ENCODE data around the gene CNTNAP2. TPM values are rescaled to one million over a fixed set of nuclear protein-coding genes. Genes with fewer than 3 reads are reported as not detected.
"Not testable (repeated sequence)": the region's sequence is repeated elsewhere in the genome, so short reads cannot be mapped to it uniquely, and the experiment has no call there.

The CNTNAP2 gene
- total and polyA plus RNA-seq, 4 donors = 0.14 to 2.3 (median 1.1) TPM

GRCh38 chr7:147106746-147107145 is 990.1 kb downstream of the CNTNAP2 start:
- Histone ChIP-seq H3K4me1 (ENCODE audit: control insufficient read depth in 4 of 4, insufficient read depth in 4 of 4, low read length in 3 of 4) (no peaks in the 10 kb centered on the region), H3K9ac (ENCODE audit: low read depth in 1 of 2, low read length in 2 of 2) (no peak overlapping the region), H3K27me3 (ENCODE audit: control insufficient read depth in 4 of 4, insufficient read depth in 4 of 4, low read length in 3 of 4) (no peaks in the 10 kb centered on the region), H3K9me3 (ENCODE audit: control insufficient read depth in 4 of 4, low read length in 3 of 4) (no peaks in the 10 kb centered on the region), H3K36me3 (ENCODE audit: control insufficient read depth in 4 of 4, insufficient read depth in 3 of 4, low read depth in 1 of 4, low read length in 3 of 4) (no peaks in the 10 kb centered on the region), H3K27ac (ENCODE audit: low read depth in 1 of 2, low read length in 2 of 2) (no peak overlapping the region), H3K4me3 (ENCODE audit: low read depth in 1 of 3, low read length in 3 of 3) (no peak overlapping the region)
- no peak for DNase-seq (ENCODE audit: low spot score)
- WGBS = 41% methylated on average over 2 of the region's 2 CpGs
- TF ChIP-seq ATF3 (IDR thresholded peaks at IDR 0.05) = no peak
- TF ChIP-seq EGR1 (IDR thresholded peaks at IDR 0.05; ENCODE audit: low read depth in 2 of 2) = no peak
- no peak for TF ChIP-seq TAF1 (conservative IDR thresholded peaks at IDR 0.05)
- TF ChIP-seq SP1 (IDR thresholded peaks at IDR 0.05) = no peak
- no peak for TF ChIP-seq REST (IDR thresholded peaks at IDR 0.05)
- TF ChIP-seq HNF4A (conservative IDR thresholded peaks at IDR 0.05) = no peak
- TF ChIP-seq CTCF (IDR thresholded peaks at IDR 0.05; ENCODE audit: low read depth, low read length, missing input control) = no peak
- no peak for TF ChIP-seq FOXA2 (IDR thresholded peaks at IDR 0.05)
- no peak for TF ChIP-seq HNF4G (IDR thresholded peaks at IDR 0.05)
- TF ChIP-seq ZBTB33 (IDR thresholded peaks at IDR 0.05) = no peak
- no peak for TF ChIP-seq MAX (IDR thresholded peaks at IDR 0.05)
- no peak for TF ChIP-seq JUND (IDR thresholded peaks at IDR 0.05)
- no peak for TF ChIP-seq YY1 (IDR thresholded peaks at IDR 0.05)
- no peak for TF ChIP-seq NR2F2 (IDR thresholded peaks at IDR 0.05)

GRCh38 chr7:147114525-147114924 is 997.9 kb downstream of the CNTNAP2 start:
- H3K4me1 ChIP-seq (ENCODE audit: control insufficient read depth in 4 of 4, insufficient read depth in 4 of 4, low read length in 3 of 4); H3K36me3 ChIP-seq (ENCODE audit: control insufficient read depth in 4 of 4, insufficient read depth in 3 of 4, low read depth in 1 of 4, low read length in 3 of 4); H3K4me3 ChIP-seq (ENCODE audit: low read depth in 1 of 3, low read length in 3 of 3); H3K9ac ChIP-seq (ENCODE audit: low read depth in 1 of 2, low read length in 2 of 2); H3K27ac ChIP-seq (ENCODE audit: low read depth in 1 of 2, low read length in 2 of 2); DNase-seq (ENCODE audit: low spot score); H3K27me3 ChIP-seq (ENCODE audit: control insufficient read depth in 4 of 4, insufficient read depth in 4 of 4, low read length in 3 of 4): not testable (repeated sequence)
- WGBS = 77% methylated on average over 1 of the region's 1 CpG
- peaks cover 0 to 17% (median under 1%) of the 10 kb centered on the region in 4 donors for H3K9me3 ChIP-seq (ENCODE audit: control insufficient read depth in 4 of 4, low read length in 3 of 4)
